Prostate gland (tissue), 2 donors: ENCODE measurements around the gene APOBEC3F.

Source experiments
- POLR2A ChIP-seq: fragments of 450-650 bp; IDR thresholded peaks from one replicate; pipeline ENCODE4 v1.6.1; 2016; ENCODE audit warnings: antibody characterized with exemption, mild to moderate bottlenecking
- POLR2AphosphoS5 ChIP-seq: sonication (generic); formaldehyde crosslinking; IDR thresholded peaks from one replicate; pipeline ENCODE4 v1.6.1; 2017; ENCODE audit warnings: antibody characterized with exemption
- TF ChIP-seq, protein P1 (sequence below), 4 experiments: fragments of 200-600 bp in 2 of 4; fragments of 450-650 bp in 2 of 4; sonication (generic) in 2 of 4; IDR thresholded peaks; 1 replicate in 3 of 4; 2 replicates in 1 of 4; pipeline ENCODE4 v1.5.1; 2016 to 2019; ENCODE audit warnings: antibody characterized with exemption in 4 of 4, mild to moderate bottlenecking in 2 of 4, moderate library complexity in 2 of 4

DNA sequence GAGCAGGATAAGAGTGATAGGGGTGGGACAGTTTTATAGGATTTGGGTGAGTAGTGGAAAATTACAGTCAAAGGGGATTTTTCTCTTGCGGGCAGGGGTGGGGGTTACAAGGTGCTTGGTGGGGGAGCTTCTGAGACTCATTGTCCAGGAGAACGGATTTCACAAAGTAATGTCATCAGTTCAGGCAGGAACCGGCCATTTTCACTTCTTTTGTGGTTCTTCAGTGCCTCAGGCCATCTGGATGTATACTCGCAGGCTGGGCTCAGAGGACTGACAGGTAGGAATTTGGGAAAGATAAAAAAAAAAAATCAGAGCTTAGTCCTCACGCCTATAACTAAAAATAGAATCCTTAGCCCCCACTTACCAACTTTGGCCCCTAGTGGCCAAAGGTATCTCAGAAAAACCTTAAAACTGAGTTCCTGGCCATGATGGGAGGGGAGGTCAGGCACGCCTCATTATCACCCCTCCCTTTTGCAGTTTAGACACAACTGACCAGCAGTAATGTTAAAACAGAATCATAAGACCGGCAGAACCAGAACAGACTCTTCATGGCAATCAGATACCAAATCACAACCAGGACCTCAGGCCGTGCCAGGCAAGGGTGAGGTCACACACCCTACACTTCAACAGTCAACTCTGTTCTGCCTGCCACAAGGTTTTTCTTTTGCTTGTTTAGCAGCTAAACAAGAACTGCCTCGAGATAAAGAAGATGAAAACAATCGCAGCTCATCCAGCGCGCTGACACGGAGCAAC lies 27.5 kb downstream of the APOBEC3F start:
- TF ChIP-seq, protein P1, sequence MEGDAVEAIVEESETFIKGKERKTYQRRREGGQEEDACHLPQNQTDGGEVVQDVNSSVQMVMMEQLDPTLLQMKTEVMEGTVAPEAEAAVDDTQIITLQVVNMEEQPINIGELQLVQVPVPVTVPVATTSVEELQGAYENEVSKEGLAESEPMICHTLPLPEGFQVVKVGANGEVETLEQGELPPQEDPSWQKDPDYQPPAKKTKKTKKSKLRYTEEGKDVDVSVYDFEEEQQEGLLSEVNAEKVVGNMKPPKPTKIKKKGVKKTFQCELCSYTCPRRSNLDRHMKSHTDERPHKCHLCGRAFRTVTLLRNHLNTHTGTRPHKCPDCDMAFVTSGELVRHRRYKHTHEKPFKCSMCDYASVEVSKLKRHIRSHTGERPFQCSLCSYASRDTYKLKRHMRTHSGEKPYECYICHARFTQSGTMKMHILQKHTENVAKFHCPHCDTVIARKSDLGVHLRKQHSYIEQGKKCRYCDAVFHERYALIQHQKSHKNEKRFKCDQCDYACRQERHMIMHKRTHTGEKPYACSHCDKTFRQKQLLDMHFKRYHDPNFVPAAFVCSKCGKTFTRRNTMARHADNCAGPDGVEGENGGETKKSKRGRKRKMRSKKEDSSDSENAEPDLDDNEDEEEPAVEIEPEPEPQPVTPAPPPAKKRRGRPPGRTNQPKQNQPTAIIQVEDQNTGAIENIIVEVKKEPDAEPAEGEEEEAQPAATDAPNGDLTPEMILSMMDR (IDR thresholded peaks at IDR 0.05) = no peak
- TF ChIP-seq POLR2AphosphoS5 = no peak
- TF ChIP-seq POLR2A = no peak
